H9 (cell line): Measurements from ENCODE around the gene TEX13D. TPM values are rescaled to one million over a fixed set of nuclear protein-coding genes. Genes with fewer than 3 reads are reported as not detected.

Source experiments
- DNase-seq: peaks from one replicate; pipeline ENCODE4 v3.0.0-alpha.2; 2017
- H2AFZ ChIP-seq: one replicate; pipeline ENCODE4 v1.6.1; 2013; ENCODE audit warnings: mild to moderate bottlenecking, low read length, control low read depth, moderate library complexity
- H2AK5ac ChIP-seq: 2 replicates; pipeline ENCODE4 v1.6.1; 2013; ENCODE audit warnings: low read length, control low read depth, mixed read lengths; ENCODE audit not compliant: insufficient read length
- H2BK120ac ChIP-seq: one replicate; pipeline ENCODE4 v1.6.1; 2013; ENCODE audit warnings: low read depth, mild to moderate bottlenecking, low read length, control low read depth, inconsistent platforms; ENCODE audit not compliant: poor library complexity, severe bottlenecking
- H2BK12ac ChIP-seq: 2 replicates; pipeline ENCODE4 v1.6.1; 2013; ENCODE audit warnings: low read length, control low read depth, mixed read lengths, low read depth; ENCODE audit not compliant: insufficient read length
- H2BK15ac ChIP-seq: 2 replicates; pipeline ENCODE4 v1.6.1; 2013; ENCODE audit warnings: low read depth, low read length, control low read depth
- H2BK20ac ChIP-seq: one replicate; pipeline ENCODE4 v1.6.1; 2013; ENCODE audit warnings: low read depth, mild to moderate bottlenecking, low read length, control low read depth, inconsistent platforms; ENCODE audit not compliant: poor library complexity, severe bottlenecking
- H2BK5ac ChIP-seq: 2 replicates; pipeline ENCODE4 v1.6.1; 2013; ENCODE audit warnings: low read length, control low read depth, mixed read lengths; ENCODE audit not compliant: insufficient read length
- H3K14ac ChIP-seq: 2 replicates; pipeline ENCODE4 v1.6.1; 2013; ENCODE audit warnings: low read length, control low read depth; ENCODE audit not compliant: insufficient read depth
- H3K18ac ChIP-seq: 2 replicates; pipeline ENCODE4 v1.6.1; 2013; ENCODE audit warnings: low read depth, mild to moderate bottlenecking, mixed read lengths, low read length, control low read depth; ENCODE audit not compliant: insufficient read length
- H3K23ac ChIP-seq: 2 replicates; pipeline ENCODE4 v1.6.1; 2013; ENCODE audit warnings: low read length, control low read depth, mixed read lengths, low read depth; ENCODE audit not compliant: insufficient read length
- H3K23me2 ChIP-seq: 2 replicates; pipeline ENCODE4 v1.6.1; 2013; ENCODE audit warnings: low read depth, mild to moderate bottlenecking, mixed read lengths, low read length, control low read depth; ENCODE audit not compliant: insufficient read length, poor library complexity, severe bottlenecking
- H3K27ac ChIP-seq: 2 replicates; pipeline ENCODE4 v1.5.1; 2013; ENCODE audit warnings: low read length, control low read depth, mixed read lengths, low read depth; ENCODE audit not compliant: insufficient read length
- H3K27me3 ChIP-seq: 2 replicates; pipeline ENCODE4 v1.6.1; 2013; ENCODE audit warnings: low read length, control low read depth, inconsistent platforms; ENCODE audit not compliant: insufficient read depth
- H3K4ac ChIP-seq: 2 replicates; pipeline ENCODE4 v1.6.1; 2013; ENCODE audit warnings: low read depth, mild to moderate bottlenecking, control low read depth, inconsistent platforms, low read length, moderate library complexity
- H3K4me1 ChIP-seq: 2 replicates; pipeline ENCODE4 v1.6.1; 2013; ENCODE audit warnings: low read length, control low read depth, inconsistent platforms; ENCODE audit not compliant: insufficient read depth
- H3K4me2 ChIP-seq: 2 replicates; pipeline ENCODE4 v1.6.1; 2013; ENCODE audit warnings: low read length, control low read depth, mixed read lengths; ENCODE audit not compliant: insufficient read length, insufficient read depth
- H3K56ac ChIP-seq: 2 replicates; pipeline ENCODE4 v1.6.1; 2013; ENCODE audit warnings: low read depth, mild to moderate bottlenecking, mixed read lengths, low read length, control low read depth; ENCODE audit not compliant: insufficient read length
- H3K79me1 ChIP-seq: 2 replicates; pipeline ENCODE4 v1.6.1; 2013; ENCODE audit warnings: low read depth, mild to moderate bottlenecking, moderate library complexity, low read length, control low read depth, inconsistent platforms; ENCODE audit not compliant: insufficient read depth, poor library complexity, severe bottlenecking
- H3K79me2 ChIP-seq: 2 replicates; pipeline ENCODE4 v1.6.1; 2013; ENCODE audit warnings: low read length, control low read depth, inconsistent platforms; ENCODE audit not compliant: insufficient read depth
- H3K9ac ChIP-seq: 2 replicates; pipeline ENCODE4 v1.6.1; 2013; ENCODE audit warnings: low read length, control low read depth, mixed read lengths; ENCODE audit not compliant: insufficient read length; ENCODE audit errors: extremely low read depth
- H3K9me3 ChIP-seq: one replicate; pipeline ENCODE4 v1.6.1; 2013; ENCODE audit warnings: low read depth, low read length, inconsistent platforms; ENCODE audit not compliant: control insufficient read depth
- H3T11ph ChIP-seq: one replicate; pipeline ENCODE4 v1.6.1; 2013; ENCODE audit warnings: mild to moderate bottlenecking, low read length, control low read depth, inconsistent platforms
- H4K20me1 ChIP-seq: one replicate; pipeline ENCODE4 v1.6.1; 2013; ENCODE audit not compliant: control insufficient read depth, insufficient read length, insufficient read depth
- H4K5ac ChIP-seq: 2 replicates; pipeline ENCODE4 v1.6.1; 2013; ENCODE audit warnings: low read depth, mild to moderate bottlenecking, mixed read lengths, low read length, control low read depth; ENCODE audit not compliant: insufficient read length
- H4K8ac ChIP-seq: replicated peaks from 2 replicates; pipeline ENCODE4 v1.6.1; 2013; ENCODE audit warnings: low read length, control low read depth, mixed read lengths, low read depth; ENCODE audit not compliant: insufficient read length
- H4K91ac ChIP-seq: 2 replicates; pipeline ENCODE4 v1.6.1; 2013; ENCODE audit warnings: low read depth, mild to moderate bottlenecking, moderate library complexity, mixed read lengths, low read length, control low read depth; ENCODE audit not compliant: insufficient read length
- H3K27ac Mint-ChIP-seq, 3 experiments: 2 replicates in 2 of 3; 3 replicates in 1 of 3; pipeline ENCODE4 v1.8.0; 2020 to 2021; ENCODE audit warnings: mixed read lengths in 3 of 3, mild to moderate bottlenecking in 1 of 3, moderate library complexity in 1 of 3
- H3K27me3 Mint-ChIP-seq: 2 replicates; pipeline ENCODE4 v1.8.0; 2021; ENCODE audit warnings: low read depth, mild to moderate bottlenecking, moderate library complexity, mixed read lengths
- H3K36me3 Mint-ChIP-seq, 3 experiments: 2 replicates in 2 of 3; 3 replicates in 1 of 3; pipeline ENCODE4 v1.8.0; 2020 to 2021; ENCODE audit warnings: low read depth in 3 of 3, mixed read lengths in 3 of 3; ENCODE audit not compliant: insufficient read depth in 1 of 3
- H3K4me1 Mint-ChIP-seq, 2 experiments: 2 replicates each; pipeline ENCODE4 v1.8.0; 2020; ENCODE audit warnings: mixed read lengths in 2 of 2
- H3K4me3 Mint-ChIP-seq, 2 experiments: 2 replicates in 1 of 2; 3 replicates in 1 of 2; pipeline ENCODE4 v1.8.0; 2020 to 2021; ENCODE audit warnings: mild to moderate bottlenecking in 2 of 2, mixed read lengths in 2 of 2, moderate library complexity in 1 of 2
- H3K9me3 Mint-ChIP-seq, 2 experiments: 2 replicates in 1 of 2; 3 replicates in 1 of 2; pipeline ENCODE4 v1.8.0; 2020; ENCODE audit warnings: mild to moderate bottlenecking in 2 of 2, mixed read lengths in 2 of 2, moderate library complexity in 1 of 2
- WGBS: extraction: QIAGEN DNeasy Blood & Tissue Kit; methylation state at CpG from one replicate; pipeline ENCODE4 v1.1.7; 2013; ENCODE audit warnings: missing lambda C conversion rate, low lambda C conversion rate, mixed read lengths; ENCODE audit not compliant: insufficient read length; ENCODE audit errors: extremely low coverage; 5-methylcytosine and 5-hydroxymethylcytosine counted together
- total RNA-seq: library from RNA; stranded (reverse); gene quantifications from 2 replicates; pipeline ENCODE4 v1.2.1, GENCODE V29; 2021
- TF ChIP-seq, protein P1 (sequence below): fragments of 200-600 bp; sonication (generic); conservative IDR thresholded peaks from 3 replicates; pipeline ENCODE4 v1.8.0; 2021; ENCODE audit warnings: antibody characterized with exemption, mild to moderate bottlenecking

TEX13D gene
- total RNA-seq, 1 experiment from 2014 or later = 0.15 TPM

DNA sequence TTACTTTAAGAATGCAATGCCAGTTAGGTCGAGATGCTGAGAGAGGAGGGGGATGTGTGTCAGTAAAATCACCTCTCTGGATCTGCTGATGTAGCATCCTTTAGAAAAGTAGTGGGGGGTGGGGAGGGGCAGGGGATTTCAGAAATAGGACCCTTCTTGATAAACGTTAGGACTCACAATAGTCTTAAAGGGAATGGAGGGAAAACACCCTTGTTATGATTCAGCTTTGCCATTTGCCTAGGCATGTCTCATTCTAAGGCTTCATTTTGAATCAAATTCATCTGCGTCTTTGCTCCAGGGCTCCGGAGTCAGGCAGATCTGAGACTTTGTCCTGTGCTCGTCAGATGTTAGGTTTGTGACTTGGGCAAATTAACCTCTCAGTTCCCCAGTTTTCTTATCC, 14.8 kb downstream of the TEX13D start:
- H3K4me1 Mint-ChIP-seq = peaks cover 18 to 21% of the 10 kb centered on the region in 2 experiments
- no CpG with 5 or more reads among the region's 5 CpGs for WGBS
- H3K23ac ChIP-seq = no peak overlapping the region
- no peak overlapping the region for H3K18ac ChIP-seq
- no peak overlapping the region for H3K9ac ChIP-seq
- no peak overlapping the region for H3K4me2 ChIP-seq
- H3K27ac ChIP-seq = no peak overlapping the region
- no peak overlapping the region for H3K27ac Mint-ChIP-seq
- H2BK5ac ChIP-seq = no peak overlapping the region
- no peaks in the 10 kb centered on the region; the same call in 1 of the 2 replicates for H3K27me3 Mint-ChIP-seq
- H3T11ph ChIP-seq = no peak overlapping the region
- H3K4me3 Mint-ChIP-seq = no peak overlapping the region
- H2AK5ac ChIP-seq = no peak overlapping the region
- H2AFZ ChIP-seq = no peak overlapping the region
- DNase-seq = no peak
- H3K27me3 ChIP-seq = no peaks in the 10 kb centered on the region
- no peak overlapping the region for H4K8ac ChIP-seq
- no peak overlapping the region for H3K14ac ChIP-seq
- no peaks in the 10 kb centered on the region for H4K20me1 ChIP-seq
- no peaks in the 10 kb centered on the region for H3K4me1 ChIP-seq
- H3K23me2 ChIP-seq = no peaks in the 10 kb centered on the region
- H3K56ac ChIP-seq = no peak overlapping the region
- peaks cover 0 to 4% of the 10 kb centered on the region in 2 experiments; a peak in 1 of 5 replicates for H3K9me3 Mint-ChIP-seq
- H4K5ac ChIP-seq = no peak overlapping the region
- H2BK20ac ChIP-seq = no peak overlapping the region
- H3K79me1 ChIP-seq = no peaks in the 10 kb centered on the region
- H3K79me2 ChIP-seq = no peaks in the 10 kb centered on the region
- no peaks in the 10 kb centered on the region for H3K36me3 Mint-ChIP-seq
- no peak overlapping the region for H2BK12ac ChIP-seq
- TF ChIP-seq, protein P1, sequence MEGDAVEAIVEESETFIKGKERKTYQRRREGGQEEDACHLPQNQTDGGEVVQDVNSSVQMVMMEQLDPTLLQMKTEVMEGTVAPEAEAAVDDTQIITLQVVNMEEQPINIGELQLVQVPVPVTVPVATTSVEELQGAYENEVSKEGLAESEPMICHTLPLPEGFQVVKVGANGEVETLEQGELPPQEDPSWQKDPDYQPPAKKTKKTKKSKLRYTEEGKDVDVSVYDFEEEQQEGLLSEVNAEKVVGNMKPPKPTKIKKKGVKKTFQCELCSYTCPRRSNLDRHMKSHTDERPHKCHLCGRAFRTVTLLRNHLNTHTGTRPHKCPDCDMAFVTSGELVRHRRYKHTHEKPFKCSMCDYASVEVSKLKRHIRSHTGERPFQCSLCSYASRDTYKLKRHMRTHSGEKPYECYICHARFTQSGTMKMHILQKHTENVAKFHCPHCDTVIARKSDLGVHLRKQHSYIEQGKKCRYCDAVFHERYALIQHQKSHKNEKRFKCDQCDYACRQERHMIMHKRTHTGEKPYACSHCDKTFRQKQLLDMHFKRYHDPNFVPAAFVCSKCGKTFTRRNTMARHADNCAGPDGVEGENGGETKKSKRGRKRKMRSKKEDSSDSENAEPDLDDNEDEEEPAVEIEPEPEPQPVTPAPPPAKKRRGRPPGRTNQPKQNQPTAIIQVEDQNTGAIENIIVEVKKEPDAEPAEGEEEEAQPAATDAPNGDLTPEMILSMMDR = no peak
- H2BK120ac ChIP-seq = no peak overlapping the region
- no peak overlapping the region for H2BK15ac ChIP-seq
- no peaks in the 10 kb centered on the region for H3K9me3 ChIP-seq
- H4K91ac ChIP-seq = no peak overlapping the region
- H3K4ac ChIP-seq = no peak overlapping the region
